GM19023 (cell line): ENCODE results near the gene HMGCR.

Source experiments
- ATAC-seq: cut with Tn5 transposase; IDR thresholded peaks from one replicate; pipeline ENCODE4 v1.9.1; 2021; ENCODE audit warnings: mild to moderate bottlenecking, moderate library complexity; ENCODE audit not compliant: unreplicated experiment

The HMGCR gene

DNA sequence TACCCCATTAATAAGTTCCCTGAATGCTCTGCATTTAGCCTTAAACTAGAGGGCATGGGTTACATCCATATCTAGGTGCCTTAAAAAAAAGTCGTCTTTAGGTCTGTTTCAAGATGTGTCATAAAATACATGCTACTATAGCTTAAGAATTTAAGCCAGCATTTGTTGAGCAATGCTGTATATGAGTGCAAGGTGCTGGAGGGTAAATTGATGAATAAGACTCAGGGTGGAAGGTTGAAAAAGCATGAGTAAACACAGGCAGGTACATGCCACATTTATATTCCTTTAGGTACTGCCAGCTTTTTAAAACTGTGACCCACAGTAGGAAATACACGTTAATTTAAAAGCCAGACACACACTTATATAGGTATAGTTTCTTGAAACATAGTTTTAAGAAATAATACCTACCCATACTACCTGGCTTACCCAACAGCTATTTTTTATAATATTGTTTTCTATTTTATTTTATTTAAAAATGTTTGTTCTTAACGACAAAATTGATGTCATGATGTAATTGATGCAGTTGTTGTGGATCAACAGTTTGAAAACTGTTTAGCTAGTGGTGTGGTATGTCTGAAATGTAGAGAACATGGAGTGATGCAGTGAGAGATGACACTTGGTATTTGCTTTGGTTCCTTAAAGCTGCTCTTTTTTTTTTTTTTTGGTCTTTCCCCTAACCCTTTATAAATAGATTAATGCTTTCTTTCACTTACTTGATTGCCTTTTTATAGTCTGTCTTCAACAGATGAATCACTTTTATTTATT lies 3.9 kb downstream of the HMGCR start:
- ATAC-seq: no peak

DNA sequence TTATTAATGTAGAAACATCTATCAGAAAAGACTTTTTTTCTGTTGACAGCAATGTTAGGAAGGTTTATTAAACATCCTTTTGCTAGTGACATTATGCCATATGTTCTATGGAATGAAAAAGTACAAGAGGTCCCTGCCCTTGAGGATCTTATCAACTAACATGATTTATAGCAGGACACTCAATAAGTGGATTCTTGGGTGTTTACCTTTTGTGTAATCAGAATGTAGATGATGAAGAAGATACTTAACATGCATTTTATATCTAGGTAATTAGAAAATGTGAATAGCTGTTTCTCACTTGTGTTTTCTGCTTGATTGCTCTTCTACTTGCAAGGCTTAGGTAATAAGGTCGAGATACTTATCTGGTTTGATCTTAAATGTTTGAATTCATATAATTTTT lies 4.9 kb downstream of the HMGCR start:
- ATAC-seq: no peak

DNA sequence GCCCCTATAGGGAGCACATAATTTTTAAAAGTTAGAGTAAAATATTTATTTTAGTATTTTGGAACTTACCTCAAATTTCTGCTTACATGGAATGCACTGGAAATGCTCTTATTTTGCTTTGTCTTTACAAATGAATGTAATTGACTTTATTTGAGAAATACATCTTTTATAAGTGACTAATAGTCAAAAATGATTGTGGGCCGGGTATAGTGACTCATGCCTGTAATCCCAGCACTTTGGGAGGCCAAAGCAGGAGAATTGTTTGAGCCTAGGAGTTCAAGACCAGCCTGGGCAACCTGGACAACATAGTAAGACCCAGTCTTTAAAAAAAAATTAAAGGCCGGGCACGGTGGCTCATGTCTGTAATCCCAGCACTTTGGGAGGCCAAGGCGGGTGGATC lies 5.8 kb downstream of the HMGCR start:
- no peak for ATAC-seq

DNA sequence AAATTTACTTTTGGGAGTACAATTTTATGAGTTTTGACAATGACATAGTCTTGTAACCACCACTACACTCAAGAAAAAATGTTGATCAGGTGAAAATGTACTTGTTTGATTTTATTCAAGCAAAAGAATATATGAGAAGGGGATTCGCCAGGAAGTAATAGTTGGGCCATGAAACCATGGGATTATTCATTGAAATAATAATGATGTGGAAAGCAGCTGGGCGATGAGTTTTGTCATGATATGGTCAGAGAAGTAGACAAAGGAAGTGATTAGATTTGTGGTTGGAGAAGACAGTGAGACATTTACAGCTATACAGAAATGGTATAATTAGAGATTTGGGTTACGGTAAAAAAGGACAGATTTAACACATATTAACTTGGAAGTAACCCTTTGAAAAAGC lies 11.2 kb downstream of the HMGCR start:
- ATAC-seq: no peak

DNA sequence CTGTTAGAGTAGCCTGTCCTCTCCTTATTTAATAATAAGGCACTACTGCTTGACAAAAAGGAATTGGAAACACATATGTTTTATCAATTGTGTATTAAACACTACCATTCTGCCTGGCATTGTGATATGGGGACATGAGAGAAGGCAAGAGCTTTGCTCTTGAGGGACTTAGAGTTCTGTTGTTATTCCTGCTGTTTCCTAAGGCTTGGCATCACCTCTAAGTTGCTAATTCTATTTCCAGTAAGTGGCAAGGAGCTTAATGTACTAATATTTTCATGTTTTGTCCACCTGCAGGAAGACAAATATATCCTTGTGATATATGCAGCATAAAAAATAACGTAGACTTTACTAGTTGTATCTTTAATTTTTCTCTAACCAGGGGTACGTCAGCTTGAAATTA lies 12.6 kb downstream of the HMGCR start:
- ATAC-seq: no peak

DNA sequence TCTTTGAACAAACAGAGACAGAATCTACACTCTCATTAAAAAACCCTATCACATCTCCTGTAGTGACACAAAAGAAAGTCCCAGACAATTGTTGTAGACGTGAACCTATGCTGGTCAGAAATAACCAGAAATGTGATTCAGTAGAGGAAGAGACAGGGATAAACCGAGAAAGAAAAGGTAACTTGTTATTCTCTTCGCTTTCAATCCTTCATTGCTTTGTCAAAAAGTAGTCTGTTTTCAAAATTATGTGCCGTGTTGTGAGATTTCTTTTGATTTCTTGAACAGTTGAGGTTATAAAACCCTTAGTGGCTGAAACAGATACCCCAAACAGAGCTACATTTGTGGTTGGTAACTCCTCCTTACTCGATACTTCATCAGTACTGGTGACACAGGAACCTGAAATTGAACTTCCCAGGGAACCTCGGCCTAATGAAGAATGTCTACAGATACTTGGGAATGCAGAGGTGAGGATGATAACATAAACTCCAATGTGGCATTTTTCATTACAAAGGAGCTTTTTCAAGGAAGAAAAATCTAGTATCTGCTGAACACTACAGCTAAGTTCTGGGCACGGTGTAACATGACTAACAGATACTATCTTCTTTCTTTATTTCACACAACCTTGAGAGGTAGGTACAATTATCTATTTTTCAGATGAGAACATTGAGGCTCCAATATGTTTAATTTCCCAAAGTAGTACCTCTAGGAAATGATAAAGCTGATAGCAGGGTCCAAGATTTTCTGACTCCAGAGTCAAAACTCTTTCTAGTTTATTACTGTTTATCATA lies 14.3 kb downstream of the HMGCR start:
- no peak for ATAC-seq

DNA sequence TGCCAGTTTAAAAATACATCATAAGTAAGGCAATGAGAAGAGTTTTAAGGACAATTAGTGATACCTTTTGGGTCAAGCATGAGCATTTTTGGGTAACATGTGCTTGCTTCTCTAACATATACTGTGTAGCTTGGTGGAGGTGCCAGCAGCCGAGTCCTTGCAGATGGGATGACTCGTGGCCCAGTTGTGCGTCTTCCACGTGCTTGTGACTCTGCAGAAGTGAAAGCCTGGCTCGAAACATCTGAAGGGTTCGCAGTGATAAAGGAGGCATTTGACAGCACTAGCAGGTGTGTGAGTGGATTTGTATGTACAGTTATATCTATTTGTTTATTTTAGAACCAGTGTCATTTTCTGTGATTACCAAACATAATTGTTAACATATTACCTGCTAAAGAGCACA lies 18.2 kb downstream of the HMGCR start:
- ATAC-seq: no peak

DNA sequence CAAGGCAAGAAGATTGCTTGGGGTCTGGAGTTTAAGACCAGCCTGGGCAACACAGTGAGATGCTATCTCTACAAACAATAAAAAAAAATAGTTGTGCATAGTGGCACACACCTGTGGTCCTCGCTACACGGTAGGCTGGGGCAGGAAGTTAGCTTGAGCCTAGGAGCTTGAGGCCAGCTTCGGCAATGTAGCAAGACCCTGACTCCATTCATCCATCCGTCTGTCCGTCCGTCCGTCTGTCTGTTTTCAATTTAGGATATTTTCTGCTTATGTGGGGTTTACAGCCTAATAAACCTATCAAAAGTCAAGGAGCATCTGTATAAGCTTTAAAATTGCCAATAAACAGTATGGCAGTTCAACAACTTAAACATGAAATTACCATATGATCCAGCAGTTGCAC lies 19.7 kb downstream of the HMGCR start:
- no peak for ATAC-seq

DNA sequence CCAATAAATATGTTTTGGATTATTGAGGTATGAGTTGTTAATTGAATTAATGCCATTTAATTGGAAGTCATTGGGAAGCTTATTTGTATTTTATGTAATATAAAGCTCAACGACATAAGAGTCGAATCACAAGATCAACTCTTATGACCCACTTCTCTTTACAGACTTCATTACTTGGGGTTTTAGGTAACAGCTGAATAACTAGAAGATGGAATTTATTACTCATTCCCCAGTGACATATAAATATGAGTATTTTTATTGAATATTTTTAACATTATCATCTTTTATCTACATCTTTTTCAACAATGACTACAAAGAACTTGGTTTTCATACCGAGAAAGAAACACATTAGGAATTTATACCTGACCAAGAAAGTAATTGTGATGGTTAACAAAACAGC lies 21.1 kb downstream of the HMGCR start:
- no peak for ATAC-seq

DNA sequence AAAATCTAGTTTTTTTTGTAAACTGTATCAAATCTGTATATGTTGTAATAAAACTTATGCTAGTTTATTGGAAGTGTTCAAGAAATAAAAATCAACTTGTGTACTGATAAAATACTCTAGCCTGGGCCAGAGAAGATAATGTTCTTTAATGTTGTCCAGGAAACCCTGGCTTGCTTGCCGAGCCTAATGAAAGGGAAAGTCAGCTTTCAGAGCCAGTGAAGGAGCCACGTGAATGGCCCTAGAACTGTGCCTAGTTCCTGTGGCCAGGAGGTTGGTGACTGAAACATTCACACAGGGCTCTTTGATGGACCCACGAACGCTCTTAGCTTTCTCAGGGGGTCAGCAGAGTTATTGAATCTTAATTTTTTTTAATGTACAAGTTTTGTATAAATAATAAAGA lies 24.3 kb downstream of the HMGCR start:
- ATAC-seq: no peak

DNA sequence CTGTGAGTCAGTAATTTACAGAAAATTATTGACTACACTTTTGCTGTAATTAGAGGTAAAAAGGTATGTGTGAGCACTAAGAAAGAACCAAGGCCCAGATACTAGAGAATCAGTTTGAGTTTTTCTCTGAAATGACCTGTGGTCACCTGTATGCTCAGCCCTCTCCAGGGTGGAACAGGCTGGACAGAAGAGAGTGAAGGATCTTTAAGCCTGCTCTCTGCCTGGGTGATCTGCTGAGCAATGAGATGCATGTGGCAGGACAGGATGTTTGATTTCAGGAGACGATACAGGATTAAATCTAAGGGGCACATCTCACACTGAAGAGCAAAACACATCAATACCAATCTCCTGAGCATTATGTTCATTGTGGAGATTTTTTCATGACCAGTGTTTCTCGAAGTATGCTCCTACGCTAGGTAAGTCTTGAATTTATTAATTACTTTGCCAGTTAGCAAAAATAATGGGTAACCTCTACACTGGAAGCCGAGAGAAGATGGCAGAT lies 25.5 kb downstream of the HMGCR start:
- no peak for ATAC-seq

DNA sequence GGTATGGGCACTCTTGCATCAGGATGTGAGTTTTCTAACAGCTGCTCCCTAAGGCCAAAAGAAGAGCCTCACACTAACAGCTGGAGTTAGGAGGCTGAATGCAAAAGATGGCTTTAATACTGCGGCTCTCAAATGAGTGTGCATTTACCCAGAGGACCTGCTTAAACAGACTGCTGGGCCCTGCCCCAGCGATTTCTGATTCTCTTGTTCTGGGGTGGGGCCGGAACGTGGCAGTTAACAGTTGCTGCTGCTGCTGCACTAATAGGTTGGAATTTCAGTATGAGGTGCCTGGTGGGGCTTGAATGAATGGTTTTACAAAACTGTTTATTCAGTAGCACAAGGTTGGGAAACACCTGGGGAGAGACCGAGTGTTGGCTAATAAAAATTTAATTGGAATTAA lies 26.1 kb downstream of the HMGCR start:
- no peak for ATAC-seq

DNA sequence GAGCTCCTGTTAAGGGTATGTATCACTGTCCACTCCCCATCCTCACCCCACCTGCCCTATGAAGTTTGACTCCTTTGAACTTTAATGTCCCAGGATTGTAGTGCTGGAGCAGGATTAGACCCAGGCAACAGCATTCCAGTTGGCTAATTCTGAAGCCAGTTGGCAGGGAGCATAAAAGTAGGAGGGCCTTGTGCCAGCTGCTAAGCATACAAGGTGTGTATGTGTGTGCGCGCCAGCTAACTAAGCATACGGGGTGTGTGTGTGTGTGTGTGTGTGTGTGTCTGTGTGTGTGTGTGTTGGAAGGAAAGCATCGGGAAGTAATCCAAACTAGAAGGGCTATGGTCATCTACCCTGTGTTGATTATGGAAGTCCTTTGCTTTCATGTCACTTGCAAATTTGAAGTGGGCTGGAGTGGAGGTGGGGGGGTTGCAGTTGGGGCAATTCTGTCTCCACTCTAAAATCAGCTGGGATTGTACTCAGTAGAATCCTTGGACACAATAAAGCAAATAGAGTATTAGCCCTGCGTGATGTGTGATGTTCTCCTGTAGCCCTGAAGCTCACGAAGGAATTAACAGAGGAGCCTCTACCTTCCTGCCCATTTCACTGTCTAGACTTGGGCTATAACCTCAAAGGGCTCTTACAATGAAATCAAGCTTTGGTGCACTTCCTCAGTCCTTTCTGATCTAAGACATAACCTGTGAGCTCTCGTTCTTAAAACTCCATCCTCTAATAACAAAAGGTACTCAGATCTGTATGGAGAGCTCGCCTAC lies 26.9 kb downstream of the HMGCR start:
- no peak for ATAC-seq

DNA sequence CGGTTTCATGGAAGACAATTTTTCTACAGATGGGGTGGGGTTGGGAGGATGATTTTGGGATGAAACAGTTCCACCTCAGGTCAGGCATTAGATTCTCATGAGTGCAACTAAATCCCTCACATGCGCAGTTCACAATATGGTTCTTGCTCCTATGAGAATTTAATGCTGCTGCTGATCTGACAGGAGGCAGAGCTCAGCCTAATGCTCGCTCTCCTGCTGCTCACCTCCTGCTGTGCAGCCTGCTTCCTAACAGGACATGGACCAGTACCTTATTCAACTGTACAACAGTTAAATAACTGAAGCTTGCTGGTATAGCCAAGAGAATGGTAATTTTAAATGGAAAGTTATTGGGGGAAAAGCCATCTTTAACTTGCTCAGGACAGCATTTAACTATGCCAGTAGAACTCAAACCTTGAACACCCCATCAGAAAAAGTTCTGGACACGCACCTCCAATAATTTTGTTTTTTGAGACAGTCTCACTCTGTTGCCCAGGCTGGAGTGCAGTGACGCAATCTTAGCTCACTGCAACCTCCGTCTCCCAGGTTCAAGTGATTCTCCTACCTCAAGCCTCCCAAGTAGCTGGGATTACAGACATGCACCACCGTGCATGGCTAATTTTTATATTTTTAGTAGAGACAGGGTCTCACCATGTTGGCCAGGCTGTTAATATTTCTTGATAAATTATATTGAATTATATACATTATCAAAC lies 27.7 kb downstream of the HMGCR start:
- no peak for ATAC-seq

DNA sequence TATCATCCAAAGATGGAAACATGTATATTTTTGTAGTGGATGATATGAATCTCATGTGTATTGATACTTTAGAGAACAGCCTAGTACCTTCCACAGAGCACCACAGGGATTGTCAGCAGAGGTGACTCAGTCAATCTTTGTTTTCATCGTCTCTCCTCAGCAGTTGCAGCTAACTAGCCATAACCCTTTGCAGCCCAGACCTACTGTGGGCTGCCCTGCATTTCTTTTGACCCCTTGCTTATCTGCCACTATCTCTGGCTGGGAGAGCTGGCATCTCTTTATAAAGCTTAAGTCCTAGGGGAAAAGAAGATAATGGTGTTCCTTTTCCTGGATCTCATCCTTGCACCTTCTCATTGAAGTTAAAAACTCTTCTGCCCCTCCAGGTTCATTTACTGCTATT lies 28.7 kb downstream of the HMGCR start:
- no peak for ATAC-seq

DNA sequence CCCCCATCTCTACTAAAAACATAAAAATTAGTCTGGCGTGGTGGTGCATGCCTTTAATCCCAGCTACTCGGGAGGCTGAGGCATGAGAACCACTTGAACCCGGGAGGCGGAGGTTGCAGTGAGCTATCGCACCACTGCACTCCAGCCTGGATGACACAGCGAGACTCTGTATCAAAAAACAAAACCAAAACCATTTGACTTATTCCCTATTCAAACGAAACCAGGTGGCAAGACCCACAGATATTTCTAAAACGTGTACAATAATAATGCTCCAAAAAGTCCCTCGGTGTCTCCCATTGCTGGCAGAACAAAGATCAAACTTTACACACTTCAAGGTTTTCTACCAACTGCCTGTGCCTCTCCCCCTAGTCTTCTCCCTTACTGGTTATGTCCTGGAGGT lies 29.8 kb downstream of the HMGCR start:
- peak; percentile 77 for ATAC-seq

DNA sequence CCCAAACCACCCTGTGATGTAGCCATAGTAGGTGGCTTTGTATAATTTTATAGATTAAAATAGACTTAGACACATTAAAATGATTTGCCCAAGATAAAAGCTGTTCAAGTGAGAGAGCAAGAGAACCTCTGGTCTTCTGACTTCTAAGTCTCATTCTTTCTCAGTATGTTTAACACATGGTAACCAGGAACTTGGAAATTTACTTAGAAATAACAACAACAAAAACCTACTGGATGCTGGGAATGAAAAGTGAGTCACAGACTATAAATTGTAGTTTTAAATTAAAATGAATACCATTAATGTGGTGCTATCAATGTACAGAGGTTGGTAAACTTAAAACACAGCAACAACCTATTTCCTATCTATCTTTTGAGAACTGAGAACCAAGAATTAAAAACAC lies 30.4 kb downstream of the HMGCR start:
- ATAC-seq: no peak

DNA sequence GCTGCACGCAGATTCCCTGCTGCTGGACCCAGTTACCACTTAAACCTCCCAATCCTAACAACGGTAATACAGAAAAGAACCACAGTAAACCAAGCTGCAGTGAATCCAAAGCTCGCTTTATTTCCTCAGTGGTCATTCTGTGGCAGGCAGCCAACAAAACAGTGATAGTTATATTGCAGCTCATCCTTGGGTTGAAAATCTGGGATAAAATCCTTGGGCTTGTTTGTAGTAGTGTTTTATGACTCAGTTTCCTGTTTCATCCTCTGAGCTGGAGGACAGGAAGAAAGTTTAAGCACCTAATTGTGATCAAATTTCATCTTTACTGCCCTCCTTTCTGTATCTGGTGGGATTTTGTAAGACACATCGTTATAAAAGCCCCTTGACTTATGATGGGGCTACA lies 31.4 kb downstream of the HMGCR start:
- ATAC-seq: no peak

DNA sequence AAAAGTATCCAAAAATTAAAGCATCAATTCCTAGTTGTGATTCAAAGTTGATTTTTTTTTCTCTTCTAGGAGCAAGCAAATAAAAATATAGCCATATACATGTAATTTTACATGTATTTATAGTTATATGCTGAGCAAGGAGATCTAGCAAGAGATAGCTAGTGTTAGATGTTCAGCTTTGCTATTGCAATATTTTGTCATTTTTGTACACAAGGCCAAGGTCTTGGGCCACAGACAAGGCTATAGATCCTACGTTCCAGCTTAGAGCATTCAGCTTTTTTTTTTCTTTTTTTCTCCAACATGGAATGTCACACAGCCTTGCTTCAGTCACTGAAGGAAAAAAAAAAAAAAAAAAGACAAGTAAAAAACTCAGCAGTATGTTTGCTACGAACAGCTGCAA lies 36.8 kb downstream of the HMGCR start:
- ATAC-seq: no peak

DNA sequence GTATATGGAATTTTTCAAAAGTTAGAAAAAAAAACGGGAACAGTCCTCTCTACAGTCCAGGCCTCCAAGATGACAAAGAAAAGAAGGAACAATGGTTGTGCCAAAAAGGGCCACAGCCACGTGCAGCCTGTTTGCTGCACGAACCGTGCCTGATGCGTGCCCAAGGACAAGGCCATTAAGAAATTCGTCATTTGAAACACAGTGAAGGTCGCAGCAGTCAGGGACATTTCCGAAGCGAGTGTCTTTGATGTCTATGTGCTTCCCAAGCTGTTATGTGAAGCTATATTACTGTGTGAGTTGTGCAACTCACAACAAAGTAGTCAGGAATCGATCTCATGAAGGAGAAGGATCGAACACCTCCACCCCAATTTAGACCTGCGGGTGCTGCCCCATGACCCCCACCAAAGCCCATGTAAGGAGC lies 37.4 kb downstream of the HMGCR start:
- ATAC-seq: no peak

DNA sequence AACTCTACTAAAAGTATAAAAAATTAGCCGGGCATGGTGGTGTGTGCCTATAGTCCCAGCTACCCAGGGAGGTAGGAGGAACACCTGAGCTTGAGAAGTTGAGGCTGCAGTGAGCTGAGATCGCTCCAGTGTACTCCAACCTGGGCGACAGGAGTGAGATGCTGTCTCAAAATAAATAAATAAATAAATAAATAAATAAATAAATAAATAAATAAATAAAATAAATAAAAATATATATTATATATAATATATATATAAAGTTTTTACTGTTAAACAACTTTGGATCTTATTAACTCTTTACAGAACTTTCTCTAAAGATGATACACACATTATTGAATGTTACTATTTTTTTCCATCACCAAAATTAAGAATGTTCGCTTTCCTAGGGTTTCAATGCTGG lies 38.4 kb downstream of the HMGCR start:
- ATAC-seq: no peak
